Measurements from ENCODE around the gene TPR. TPM values are rescaled to one million over a fixed set of nuclear protein-coding genes. Genes with fewer than 3 reads are reported as not detected.

Gene TPR
- total and polyA plus RNA-seq, 2 of the 8 experiments (the other 6 are each of a cell fraction or from before 2014, with no cell fraction given): 57.1 to 102 TPM

DNA sequence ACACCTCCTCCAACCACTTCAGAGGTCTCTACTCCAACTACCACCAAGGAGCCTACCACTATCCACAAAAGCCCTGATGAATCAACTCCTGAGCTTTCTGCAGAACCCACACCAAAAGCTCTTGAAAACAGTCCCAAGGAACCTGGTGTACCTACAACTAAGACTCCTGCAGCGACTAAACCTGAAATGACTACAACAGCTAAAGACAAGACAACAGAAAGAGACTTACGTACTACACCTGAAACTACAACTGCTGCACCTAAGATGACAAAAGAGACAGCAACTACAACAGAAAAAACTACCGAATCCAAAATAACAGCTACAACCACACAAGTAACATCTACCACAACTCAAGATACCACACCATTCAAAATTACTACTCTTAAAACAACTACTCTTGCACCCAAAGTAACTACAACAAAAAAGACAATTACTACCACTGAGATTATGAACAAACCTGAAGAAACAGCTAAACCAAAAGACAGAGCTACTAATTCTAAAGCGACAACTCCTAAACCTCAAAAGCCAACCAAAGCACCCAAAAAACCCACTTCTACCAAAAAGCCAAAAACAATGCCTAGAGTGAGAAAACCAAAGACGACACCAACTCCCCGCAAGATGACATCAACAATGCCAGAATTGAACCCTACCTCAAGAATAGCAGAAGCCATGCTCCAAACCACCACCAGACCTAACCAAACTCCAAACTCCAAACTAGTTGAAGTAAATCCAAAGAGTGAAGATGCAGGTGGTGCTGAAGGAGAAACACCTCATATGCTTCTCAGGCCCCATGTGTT lies 66.6 kb downstream of the TPR start:
- H3K23me2 ChIP-seq (ENCODE audit: low read depth, low read length): no peaks in the 10 kb centered on the region
- no peak for TF ChIP-seq RAD21 (IDR thresholded peaks at IDR 0.05 in 1 of 2, conservative IDR thresholded peaks at IDR 0.05 in 1 of 2; ENCODE audit: low read depth in 2 of 2, low read length in 2 of 2)
- no peak for TF ChIP-seq TAF7 (optimal IDR thresholded peaks at IDR 0.05; ENCODE audit: borderline replicate concordance, low read depth, low read length)
- TF ChIP-seq SP2 (IDR thresholded peaks at IDR 0.05; ENCODE audit: low read length): no peak
- TF ChIP-seq, protein P1, sequence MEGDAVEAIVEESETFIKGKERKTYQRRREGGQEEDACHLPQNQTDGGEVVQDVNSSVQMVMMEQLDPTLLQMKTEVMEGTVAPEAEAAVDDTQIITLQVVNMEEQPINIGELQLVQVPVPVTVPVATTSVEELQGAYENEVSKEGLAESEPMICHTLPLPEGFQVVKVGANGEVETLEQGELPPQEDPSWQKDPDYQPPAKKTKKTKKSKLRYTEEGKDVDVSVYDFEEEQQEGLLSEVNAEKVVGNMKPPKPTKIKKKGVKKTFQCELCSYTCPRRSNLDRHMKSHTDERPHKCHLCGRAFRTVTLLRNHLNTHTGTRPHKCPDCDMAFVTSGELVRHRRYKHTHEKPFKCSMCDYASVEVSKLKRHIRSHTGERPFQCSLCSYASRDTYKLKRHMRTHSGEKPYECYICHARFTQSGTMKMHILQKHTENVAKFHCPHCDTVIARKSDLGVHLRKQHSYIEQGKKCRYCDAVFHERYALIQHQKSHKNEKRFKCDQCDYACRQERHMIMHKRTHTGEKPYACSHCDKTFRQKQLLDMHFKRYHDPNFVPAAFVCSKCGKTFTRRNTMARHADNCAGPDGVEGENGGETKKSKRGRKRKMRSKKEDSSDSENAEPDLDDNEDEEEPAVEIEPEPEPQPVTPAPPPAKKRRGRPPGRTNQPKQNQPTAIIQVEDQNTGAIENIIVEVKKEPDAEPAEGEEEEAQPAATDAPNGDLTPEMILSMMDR (IDR thresholded peaks at IDR 0.05; ENCODE audit: control extremely low read depth in 1 of 3, insufficient read depth in 1 of 3, low read depth in 1 of 3, low read length in 3 of 3): no peak
- no peak for TF ChIP-seq MAFK (IDR thresholded peaks at IDR 0.05; ENCODE audit: low read depth, low read length)
- no peak for TF ChIP-seq EZH2 (IDR thresholded peaks at IDR 0.05; ENCODE audit: low read depth, low read length, severe bottlenecking)
- no peak for TF ChIP-seq CBX5 (IDR thresholded peaks at IDR 0.05; ENCODE audit: low read depth, low read length)
- H2BK5ac ChIP-seq (ENCODE audit: low read depth, low read length): no peak overlapping the region
- 96% methylated on average over 6 of the region's 6 CpGs; no CpG with 5 or more reads in 1 of the 2 experiments for WGBS, 2 experiments (ENCODE audit: extremely low coverage in 1 of 2, insufficient coverage in 1 of 2, insufficient read length in 1 of 2, insufficient replicate concordance in 2 of 2, low coverage in 1 of 2, low lambda C conversion rate in 2 of 2, missing lambda C conversion rate in 1 of 2)
- H4K20me1 ChIP-seq (replicated peaks in 1 of 2; ENCODE audit: control insufficient read depth in 1 of 2, insufficient read depth in 2 of 2, low read length in 2 of 2): no peaks in the 10 kb centered on the region
- H2BK15ac ChIP-seq (ENCODE audit: low read length): no peak overlapping the region
- H3K27ac ChIP-seq (ENCODE audit: low read depth, low read length): no peak overlapping the region
- H2BK20ac ChIP-seq (ENCODE audit: low read length): no peak overlapping the region
- H2BK12ac ChIP-seq (ENCODE audit: low read depth, low read length): no peak overlapping the region
- no peak overlapping the region for H3K23ac ChIP-seq (ENCODE audit: insufficient read length)
- H3K9ac ChIP-seq (replicated peaks in 1 of 4; ENCODE audit: extremely low read depth in 1 of 4, low read depth in 3 of 4, low read length in 3 of 4): no peak overlapping the region
- no peak overlapping the region for H4K5ac ChIP-seq (ENCODE audit: insufficient read length, low read depth, low read length)
- no peak overlapping the region for H4K91ac ChIP-seq (replicated peaks; ENCODE audit: insufficient read length, low read length)
- H3K4me2 ChIP-seq (ENCODE audit: insufficient read depth in 1 of 2, low read depth in 2 of 2, low read length in 2 of 2): no peak overlapping the region
- no peak overlapping the region for H3K14ac ChIP-seq (ENCODE audit: insufficient read length)
- H3K9me3 ChIP-seq (ENCODE audit: insufficient read depth in 2 of 2, low read depth in 1 of 2, low read length in 1 of 2): no peaks in the 10 kb centered on the region
- H3K4ac ChIP-seq (replicated peaks; ENCODE audit: insufficient read length, low read depth, low read length): no peak overlapping the region
- no peaks in the 10 kb centered on the region for H3K79me2 ChIP-seq (ENCODE audit: control insufficient read depth in 1 of 2, insufficient read depth in 2 of 2, low read length in 2 of 2)
- no peak for FAIRE-seq
- no peak overlapping the region for H3K4me3 ChIP-seq (ENCODE audit: extremely low read depth in 1 of 4, insufficient read depth in 2 of 4, low read depth in 3 of 4, low read length in 4 of 4)
- no peak overlapping the region for H2AFZ ChIP-seq (ENCODE audit: low read length)
- H3K79me1 ChIP-seq (ENCODE audit: low read depth, low read length): no peaks in the 10 kb centered on the region
- no peak overlapping the region for H2AK5ac ChIP-seq (ENCODE audit: low read depth, low read length)
- no peaks in the 10 kb centered on the region for H3K27me3 ChIP-seq (replicated peaks in 1 of 4; ENCODE audit: control insufficient read depth in 3 of 4, extremely low read depth in 1 of 4, insufficient read depth in 3 of 4, low read length in 3 of 4)
- POLR2A ChIA-PET (ENCODE audit: partially characterized antibody): interaction anchor here (0.7 to 1.0 kb wide), 2 partner anchors 11 to 487 kb away, joined by 3 read pairs; no protein-coding TSS in a partner anchor
- DNase-seq (ENCODE audit: low read depth in 1 of 2, low spot score in 2 of 2): no peak
- CTCF ChIA-PET (ENCODE audit: partially characterized antibody): interaction anchor here (1.0 to 1.7 kb wide), 3 partner anchors 13 to 63 kb away, joined by 3 to 5 read pairs (median 4); partner anchors contain the start of gene PRG4
- H4K8ac ChIP-seq (ENCODE audit: extremely low read depth, insufficient read depth, low read length): no peak overlapping the region
- no peak overlapping the region for H2BK120ac ChIP-seq (replicated peaks; ENCODE audit: low read depth, low read length)
- H3K18ac ChIP-seq (ENCODE audit: extremely low read depth, low read length): no peak overlapping the region
- no peaks in the 10 kb centered on the region for H3K4me1 ChIP-seq (replicated peaks in 1 of 4; ENCODE audit: control insufficient read depth in 3 of 4, insufficient read depth in 4 of 4, low read length in 3 of 4)
- peaks cover 0 to 20% (median 3%) of the 10 kb centered on the region in 4 experiments; a peak in 4 of 8 replicates for H3K36me3 ChIP-seq (ENCODE audit: control insufficient read depth in 2 of 4, insufficient read depth in 4 of 4, low read length in 3 of 4)
- no peak overlapping the region for H3K56ac ChIP-seq (replicated peaks; ENCODE audit: insufficient read length, low read depth, low read length)
